NCI-H146 (cell line): ENCODE data around the gene TAGLN.
"Not testable (repeated sequence)": the region's sequence is repeated elsewhere in the genome, so short reads cannot be mapped to it uniquely, and the experiment has no call there.

ENCODE experiments used
- DNase-seq: peaks from one replicate; lab custom pipeline; 2025; lab: John Stamatoyannopoulos, UW

The TAGLN gene

DNA sequence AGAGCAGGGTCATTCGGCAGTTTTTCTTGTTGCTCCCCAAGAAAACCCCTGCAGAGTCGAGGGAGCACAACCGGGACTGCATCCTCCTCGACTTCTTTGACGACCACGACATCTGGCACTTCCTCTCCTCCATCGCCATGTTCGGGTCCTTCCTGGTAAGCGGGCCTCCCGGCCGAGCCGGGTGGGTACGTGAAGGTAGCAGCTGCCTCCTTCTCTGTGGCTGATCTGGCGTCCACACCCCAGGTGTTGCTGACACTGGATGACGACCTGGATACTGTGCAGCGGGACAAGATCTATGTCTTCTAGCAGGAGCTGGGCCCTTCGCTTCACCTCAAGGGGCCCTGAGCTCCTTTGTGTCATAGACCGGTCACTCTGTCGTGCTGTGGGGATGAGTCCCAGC, 3.4 kb upstream of the TAGLN start:
- DNase-seq: no peak

DNA sequence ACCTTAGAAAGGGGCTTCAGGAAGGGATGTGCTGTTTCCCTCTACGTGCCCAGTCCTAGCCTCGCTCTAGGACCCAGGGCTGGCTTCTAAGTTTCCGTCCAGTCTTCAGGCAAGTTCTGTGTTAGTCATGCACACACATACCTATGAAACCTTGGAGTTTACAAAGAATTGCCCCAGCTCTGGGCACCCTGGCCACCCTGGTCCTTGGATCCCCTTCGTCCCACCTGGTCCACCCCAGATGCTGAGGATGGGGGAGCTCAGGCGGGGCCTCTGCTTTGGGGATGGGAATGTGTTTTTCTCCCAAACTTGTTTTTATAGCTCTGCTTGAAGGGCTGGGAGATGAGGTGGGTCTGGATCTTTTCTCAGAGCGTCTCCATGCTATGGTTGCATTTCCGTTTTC, 2.2 kb upstream of the TAGLN start:
- no peak for DNase-seq

DNA sequence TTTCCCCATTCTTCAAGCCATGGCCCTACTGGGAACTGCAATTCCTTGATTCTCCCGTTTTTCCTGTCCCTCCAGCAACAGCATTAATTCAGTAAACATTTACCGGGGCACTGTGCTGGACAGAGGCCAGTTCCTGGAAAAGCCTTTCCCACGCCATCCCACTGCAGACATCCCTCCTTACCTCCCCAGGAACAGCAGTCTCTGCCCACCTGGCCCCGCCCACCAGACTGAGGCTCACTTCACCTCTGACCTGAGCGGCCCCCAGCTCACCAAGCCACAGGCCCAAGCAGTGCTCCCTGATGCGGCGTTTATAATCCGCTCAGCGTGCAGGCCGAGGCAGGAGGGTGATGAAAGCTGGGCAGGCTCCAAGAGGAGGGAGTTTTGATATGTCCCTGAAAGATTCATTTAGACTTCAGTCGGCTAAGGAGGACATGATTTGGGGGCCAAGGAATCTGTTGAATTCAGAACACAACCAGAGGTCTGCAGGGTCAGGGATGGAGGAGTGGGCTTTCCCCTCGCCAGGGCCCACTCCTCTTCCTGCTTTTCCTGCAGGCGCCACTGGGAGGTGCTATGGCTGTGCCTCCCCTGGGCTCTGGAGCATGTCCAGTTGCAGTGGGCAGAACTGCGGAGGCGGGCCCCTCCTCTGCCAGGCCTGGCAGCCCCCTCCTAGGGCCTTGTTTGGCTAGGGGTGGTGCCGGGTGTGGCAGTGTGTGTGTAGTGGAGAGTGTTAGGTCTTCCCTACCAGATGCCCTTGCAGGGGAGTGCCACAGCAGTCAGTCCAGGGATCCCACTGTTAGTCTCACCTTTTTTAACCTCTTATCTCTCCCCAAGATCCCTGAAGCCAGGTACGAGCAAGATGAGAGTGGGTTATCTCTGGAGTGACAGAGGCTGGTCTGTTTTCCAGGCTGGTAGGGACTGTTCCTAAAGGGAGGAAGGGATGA, 1.4 kb upstream of the TAGLN start:
- DNase-seq: no peak

DNA sequence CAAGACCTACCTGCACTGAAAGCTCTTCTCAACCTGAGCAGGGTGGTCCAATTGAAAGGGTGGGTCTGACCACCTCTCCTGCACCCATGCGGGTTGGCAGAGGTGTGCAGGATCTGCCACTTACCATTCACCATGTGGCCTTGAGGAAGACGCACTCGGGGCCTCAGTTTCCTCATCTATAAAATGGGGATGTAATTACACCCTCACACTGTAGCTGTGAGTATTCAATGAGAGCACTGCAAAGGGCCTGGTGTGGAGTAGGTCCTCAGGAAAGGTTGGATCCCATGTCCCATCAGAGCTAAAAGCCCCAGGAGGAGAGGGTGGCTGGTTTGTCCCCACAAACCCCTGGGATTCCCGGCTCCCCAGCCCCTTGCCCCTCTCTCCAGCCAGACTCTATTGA, 557 bp upstream of the TAGLN start:
- DNase-seq: no peak

DNA sequence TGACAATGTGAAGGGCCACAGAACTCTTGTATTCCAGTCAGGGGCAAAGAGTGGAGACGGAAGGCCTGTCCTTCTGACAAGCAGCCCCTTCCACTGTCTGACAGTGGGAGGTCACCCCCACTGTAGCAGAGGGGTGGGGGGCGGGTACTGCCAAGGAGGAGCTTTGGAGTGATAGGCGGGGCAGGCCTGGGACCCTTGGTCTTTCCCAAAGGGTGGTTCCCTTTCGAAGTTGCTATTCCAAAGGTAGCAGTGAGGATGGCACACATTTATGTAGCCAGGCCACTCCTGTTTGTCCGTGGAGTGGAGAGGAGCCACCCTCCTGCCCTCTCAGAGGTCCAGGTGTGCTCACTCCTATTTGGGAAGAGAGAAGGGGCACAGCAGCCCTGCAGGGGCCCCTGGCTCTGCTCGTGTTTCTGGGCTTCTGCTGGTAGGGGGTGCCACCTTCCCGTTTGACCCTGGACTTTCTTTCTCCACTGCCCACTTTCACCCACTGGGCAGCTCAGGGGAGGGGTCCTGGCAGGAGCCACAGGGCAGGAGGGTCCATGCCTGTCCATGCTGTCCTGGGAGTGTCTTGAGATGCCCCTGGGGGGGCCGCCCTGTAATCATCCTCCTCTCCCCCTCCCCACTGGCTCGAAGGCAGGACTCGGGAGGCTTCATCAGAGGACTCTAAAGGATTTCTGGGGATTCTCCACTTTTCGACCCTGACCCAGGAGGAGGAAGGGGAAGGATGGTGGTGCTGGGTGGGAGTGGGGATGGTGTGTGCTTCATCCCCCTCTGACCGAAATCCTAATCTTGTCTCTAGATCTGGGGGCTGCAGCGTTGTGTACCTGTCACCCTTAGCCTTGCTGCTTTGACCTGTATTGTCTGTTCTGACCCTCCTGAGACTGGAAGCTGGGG, 994 bp downstream of the TAGLN start:
- DNase-seq: no peak

DNA sequence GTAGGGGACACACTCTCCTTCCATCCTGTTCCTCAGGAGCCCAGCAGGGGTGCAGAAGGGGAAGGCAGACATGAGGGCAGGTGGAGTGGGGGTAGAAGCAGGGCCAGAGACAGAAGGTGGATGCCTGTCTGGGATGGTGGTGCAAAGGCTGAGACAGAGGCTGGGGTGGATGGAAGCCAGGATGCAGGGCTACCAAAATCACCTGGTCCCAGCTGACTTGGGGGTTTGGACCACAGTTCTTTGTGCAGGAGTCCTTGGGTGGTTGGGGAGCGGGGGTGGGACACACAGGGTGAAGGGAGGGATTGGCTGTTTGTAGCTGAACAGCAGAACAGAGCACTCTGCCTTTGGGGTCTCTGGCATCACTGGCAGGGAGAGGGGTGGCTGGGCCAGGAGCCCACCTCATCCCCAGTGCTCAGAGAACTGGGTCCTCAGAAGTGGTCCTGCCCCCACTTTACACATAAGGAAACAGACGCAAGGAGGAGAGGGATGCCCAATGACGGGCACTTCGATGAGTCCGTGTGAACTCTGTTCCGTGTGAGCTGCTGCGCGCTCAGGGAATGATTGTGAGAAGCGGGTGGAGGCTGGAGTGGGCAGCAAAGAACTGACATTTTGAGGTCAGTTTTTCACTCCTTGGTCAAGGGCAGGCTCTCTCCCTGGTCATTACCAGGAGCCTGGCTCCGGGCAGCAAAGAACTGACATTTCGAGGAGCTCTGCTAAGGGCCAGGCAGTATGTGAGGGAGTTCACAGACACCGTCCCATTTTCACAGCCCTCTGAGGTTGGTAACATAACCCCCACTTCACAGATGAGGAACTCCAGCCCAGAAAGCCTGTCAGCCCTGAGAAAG, 1.9 kb downstream of the TAGLN start:
- DNase-seq: no peak

DNA sequence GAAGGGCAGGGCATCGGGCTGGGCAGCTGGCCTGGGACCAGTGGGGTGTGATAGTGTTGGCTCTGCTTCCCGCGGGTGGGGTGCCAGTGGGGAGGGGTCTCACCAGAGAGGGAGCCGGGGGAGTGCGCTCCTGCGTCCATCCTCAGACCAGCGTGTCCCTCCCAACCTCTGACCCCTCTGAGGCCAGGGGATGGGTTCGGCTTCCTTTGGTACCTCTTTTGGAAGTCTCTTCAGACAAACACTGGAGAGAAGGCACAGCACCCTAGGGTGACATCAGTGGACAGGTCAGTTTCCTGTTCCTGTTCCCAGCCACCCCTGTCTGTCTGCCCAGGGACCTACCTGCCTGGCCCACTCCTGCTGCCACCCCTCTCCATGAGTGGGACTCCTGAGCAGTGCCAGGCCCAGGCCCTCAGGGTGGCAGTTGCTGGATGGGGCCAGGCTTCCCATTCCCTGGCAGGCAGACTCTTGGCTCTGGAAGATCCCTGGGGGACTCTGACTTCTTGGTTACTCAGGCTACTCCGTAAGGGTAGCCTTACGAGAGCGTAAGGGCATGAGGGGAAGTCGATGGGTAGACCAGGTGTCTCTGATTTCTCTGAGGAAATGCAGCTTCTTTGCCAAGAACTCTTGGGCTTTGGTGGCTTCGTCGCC, 2.6 kb downstream of the TAGLN start:
- DNase-seq: no peak

DNA sequence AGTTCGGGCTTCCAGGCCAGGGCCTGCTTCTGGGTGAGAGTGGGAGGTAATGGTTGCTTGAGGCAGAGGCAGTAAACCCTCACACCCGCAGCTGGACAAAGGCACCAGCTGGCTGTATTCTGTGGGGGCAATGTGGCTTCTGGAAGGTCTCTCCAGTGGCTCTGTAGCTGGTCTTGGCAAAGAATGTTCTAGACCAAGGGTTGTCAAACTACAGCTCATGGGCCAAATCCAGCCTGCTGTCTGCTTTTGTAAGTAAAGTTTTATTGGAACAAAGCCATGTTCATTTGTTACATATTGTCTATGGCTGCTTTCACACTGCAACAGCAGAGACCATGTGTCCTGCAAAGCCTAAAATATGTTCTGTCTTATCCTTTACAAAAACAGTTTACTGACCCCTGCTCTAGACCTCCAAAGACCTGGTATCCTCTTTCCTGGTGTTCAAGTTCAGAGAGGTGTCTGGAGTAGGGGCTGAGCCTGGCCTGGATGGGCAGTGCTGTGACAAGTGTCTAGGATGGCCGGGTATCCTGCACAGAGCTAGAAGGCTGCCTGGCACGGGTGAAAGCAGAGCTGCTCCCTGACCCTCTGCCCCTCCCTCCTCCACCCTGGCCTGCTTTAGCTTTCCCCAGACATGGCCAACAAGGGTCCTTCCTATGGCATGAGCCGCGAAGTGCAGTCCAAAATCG, 3.4 kb downstream of the TAGLN start:
- DNase-seq: no peak

DNA sequence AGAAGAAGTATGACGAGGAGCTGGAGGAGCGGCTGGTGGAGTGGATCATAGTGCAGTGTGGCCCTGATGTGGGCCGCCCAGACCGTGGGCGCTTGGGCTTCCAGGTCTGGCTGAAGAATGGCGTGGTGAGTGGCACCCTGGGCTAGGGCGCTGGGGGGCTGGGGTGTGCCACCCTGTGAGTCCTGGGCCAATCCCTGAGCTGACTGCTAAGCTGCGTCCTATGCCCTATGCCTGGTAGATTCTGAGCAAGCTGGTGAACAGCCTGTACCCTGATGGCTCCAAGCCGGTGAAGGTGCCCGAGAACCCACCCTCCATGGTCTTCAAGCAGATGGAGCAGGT, 3.9 kb downstream of the TAGLN start:
- no peak for DNase-seq

DNA sequence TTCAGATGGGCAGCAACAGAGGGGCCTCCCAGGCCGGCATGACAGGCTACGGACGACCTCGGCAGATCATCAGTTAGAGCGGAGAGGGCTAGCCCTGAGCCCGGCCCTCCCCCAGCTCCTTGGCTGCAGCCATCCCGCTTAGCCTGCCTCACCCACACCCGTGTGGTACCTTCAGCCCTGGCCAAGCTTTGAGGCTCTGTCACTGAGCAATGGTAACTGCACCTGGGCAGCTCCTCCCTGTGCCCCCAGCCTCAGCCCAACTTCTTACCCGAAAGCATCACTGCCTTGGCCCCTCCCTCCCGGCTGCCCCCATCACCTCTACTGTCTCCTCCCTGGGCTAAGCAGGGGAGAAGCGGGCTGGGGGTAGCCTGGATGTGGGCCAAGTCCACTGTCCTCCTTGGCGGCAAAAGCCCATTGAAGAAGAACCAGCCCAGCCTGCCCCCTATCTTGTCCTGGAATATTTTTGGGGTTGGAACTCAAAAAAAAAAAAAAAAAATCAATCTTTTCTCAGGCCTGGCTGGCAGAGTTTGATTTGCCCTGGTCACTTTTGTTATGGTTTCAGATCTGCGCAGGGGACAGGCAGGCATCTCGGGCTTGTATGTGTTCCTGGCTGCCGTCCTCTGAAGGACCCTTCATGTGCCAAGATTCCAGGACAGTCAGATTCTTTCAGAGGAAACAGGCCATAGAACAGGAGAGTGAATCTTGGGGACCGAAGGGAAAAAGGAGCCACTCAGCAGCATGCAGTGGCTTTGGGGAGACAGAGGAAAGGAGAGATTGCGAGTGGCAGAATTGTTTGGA, 5.3 kb downstream of the TAGLN start:
- no peak for DNase-seq

DNA sequence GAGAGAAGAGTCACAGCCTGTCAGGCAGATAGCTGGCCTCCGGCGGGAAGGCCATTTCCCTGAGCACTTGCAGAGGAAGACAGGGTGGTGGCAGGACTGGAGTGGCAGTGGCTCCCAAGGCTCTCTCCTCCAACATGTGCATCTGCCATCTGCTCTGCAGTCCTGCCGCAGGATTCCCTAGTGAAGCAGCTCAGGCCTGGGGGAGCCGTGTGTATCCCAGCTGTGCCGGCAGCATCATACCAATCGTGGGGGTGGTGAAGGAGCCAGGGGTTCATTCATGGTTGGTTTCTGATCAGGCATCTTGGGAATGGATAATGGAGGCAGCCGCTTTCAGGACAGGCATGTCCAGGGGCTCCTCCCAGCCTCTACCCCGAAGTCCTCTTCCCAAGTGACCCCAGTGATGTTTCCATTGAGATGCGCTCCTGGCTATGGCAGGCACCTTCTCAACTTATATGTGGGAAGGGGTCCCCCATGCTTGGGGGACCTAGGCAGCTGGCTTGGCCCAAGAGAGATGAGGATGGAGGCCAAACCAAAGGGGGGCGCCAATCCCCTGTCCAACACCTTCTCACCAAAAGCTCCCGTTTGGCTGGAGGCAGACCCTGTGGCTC, 6.1 kb downstream of the TAGLN start:
- no peak for DNase-seq

DNA sequence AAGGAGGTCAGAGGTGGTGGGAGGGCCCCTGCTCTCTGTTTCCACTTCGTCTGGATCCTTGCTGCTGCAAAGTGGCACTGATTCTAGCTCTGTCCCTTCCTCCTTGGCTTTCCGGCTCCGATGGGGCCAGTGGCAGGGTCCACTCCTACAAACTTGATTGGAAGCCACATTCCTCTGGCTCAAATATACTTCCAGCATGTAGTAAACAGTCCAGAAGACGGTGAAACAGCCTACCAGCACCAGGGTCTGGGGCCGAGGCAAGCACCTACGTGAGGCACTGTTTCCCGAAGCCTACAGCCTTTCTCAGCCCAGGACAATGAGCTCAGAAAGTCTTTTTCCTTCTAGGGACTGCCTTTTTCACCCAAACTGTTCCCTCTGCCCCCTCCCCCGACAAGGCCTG, 6.9 kb downstream of the TAGLN start:
- DNase-seq: not testable (repeated sequence)

DNA sequence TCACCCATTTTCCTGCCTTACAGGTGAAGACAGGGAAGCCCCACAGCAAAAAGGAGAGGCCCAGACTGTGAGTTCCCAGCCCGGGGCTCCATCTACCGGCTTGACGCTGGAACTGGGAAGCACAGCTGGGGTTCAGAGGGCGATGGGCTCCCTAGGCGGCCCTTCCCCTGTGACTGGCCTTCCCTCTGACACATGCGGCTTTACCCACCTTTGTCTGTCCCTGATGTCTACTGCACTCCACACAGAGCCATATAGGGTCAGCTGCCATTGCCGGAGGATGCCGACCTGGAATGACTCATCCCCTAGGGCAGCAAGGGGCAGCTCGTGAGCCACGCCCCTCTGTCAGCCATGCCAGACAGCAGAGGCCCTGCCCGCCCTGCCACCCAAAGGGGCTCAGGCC, 7.7 kb downstream of the TAGLN start:
- DNase-seq: not testable (repeated sequence)

DNA sequence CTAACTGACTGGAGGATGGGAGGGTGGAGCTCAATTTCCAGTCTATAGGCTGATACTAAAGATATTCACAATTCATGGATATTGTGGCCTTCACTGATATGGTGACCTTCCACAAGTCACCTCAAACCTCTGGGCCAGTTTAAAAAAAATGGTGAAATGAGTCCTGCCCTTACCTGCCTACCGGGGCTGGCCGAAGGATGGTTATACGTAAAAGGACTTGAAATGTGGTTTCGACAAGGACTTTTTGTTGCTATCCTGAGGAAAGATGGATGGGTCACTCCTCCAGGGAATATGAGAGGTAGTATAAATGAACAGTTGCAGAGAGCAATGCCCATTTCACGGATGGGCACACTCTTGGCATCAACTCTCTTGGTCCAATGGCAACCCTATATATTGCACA, 8.3 kb downstream of the TAGLN start:
- not testable (repeated sequence) for DNase-seq

DNA sequence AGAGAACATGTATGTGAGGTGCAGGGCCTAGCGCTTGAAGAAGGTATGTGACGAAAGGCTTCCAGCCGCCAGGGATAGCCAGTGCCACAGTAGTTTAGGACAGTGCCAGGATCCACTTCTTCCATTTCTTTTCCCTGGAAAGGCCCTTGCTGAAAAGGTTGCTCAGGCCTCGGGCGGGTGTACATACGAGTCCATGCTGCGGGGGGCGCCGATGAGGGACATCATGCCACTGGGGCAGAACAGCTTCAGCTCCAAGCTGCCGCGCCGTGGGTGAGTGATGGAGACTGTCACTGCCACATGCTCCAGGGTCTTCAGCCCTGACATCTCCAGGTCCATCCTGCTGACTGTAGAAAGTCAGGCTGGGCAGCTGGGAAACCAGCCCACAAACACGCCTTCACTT, 9.5 kb downstream of the TAGLN start:
- DNase-seq: not testable (repeated sequence)

DNA sequence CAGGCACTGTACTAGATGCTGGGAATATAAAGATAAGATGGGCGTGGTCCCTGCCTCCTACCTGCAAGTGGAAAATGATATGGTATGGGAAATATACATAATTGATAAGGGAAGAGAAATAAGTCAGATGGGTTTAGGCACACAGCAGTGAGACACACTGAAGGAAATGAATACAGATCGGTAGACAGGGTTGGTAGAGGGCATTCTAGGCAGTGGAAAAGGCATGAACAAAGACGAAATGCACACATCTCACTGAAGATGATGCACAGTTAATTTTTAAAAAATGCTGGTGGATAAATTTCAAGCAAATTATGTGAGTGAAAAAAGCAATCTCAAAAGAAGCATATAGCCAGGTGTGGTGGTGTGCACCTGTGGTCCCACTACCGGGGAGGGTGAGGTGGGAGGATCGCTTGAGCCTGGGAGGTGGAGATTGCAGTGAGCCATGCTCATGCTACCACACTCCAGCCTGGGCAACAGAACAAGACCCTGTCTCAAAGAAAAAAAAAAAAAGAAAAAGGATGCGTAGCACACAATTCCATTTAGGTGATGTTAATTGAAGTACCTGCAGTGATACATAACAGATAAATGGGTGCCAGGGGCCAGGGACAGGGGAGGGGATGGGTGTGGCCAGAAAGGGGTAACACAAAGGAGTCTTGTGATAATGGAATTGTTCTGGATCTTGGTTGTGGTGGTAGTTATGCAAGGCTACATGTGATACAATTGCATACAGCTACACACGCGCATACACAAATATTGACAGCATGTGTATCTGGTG, 10.4 kb downstream of the TAGLN start:
- DNase-seq: not testable (repeated sequence)

DNA sequence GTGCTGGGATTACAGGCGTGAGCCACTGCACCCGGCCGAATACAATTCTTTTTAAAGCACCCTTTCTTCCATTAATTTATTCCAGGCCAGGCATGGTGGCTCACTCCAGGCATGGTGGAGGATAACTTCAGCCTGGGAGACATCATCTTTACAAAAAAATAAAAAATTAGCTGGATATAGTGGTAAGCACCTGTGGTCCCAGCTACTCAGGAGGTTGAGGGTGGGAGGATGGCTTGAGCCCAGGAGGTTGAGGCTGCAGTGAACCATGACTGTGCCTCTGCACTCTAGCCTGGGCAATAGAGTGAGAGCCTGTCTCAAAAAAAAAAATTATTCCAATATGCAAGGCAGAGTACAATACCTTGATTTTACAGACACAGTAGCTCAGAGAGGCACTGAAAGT, 11.4 kb downstream of the TAGLN start:
- no peak for DNase-seq

DNA sequence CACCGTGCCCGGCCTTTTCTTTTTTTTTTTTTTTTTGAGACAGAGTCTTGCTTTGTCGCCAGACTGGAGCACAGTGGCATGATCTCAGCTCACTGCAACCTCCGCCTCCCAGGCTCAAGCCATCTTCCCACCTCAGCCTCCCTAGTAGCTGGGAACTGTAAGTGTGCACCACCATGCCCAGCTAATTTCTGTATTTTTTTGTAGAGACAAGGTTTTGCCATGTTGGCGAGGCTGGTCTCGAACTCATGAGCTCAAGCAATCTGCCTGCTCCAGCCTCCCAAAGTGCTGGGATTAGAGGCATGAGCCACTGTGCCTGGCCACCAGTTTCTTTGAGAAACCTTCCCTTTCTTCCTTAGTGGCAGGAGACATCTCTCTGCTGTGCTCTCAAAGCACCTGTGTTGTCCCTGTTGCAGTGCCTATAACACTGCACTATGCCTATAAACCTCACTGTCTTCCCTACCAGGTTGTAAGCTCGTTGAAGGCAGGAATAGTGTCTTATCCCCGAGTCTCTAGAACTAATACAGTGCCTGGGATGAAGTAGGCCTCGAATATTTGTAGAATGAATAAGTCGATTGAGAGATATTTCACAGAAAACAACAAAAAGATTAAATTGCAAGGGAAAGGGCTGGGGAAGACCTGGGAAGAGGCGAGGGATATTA, 13.7 kb downstream of the TAGLN start:
- no peak for DNase-seq
